Aortic smooth muscle cell (primary cell): ENCODE measurements around the gene IPO13. TPM values are rescaled to one million over a fixed set of nuclear protein-coding genes. Genes with fewer than 3 reads are reported as not detected.

Experiments
- total RNA-seq: library from RNA; depleted of rRNA; stranded (reverse); fragments of >200 nt; gene quantifications from 2 replicates; pipeline ENCODE4 v1.2.3, GENCODE V29; 2014

IPO13 gene
- total RNA-seq: 17.2 and 18.4 TPM in 2 replicates

GRCh38 chr1:43946236-43947060, at the start of gene IPO13:
Gene IPO13, plus strand, starts transcription at chr1:43946950. Its CDS starts 651 bp downstream, at chr1:43947601.

GRCh38 chr1:43933386-43934100, 13.2 kb upstream of the IPO13 start, which contains the start of gene ARTN:
Gene ARTN, plus strand, starts transcription at chr1:43933801. Its CDS starts 1,856 bp downstream, at chr1:43935657.

GRCh38 chr1:43969746-43970466, 23.2 kb downstream of the IPO13 start, which contains the start of gene DPH2:
Gene DPH2, plus strand, starts transcription at chr1:43970010. Its CDS starts 166 bp downstream, at chr1:43970176.

DNA sequence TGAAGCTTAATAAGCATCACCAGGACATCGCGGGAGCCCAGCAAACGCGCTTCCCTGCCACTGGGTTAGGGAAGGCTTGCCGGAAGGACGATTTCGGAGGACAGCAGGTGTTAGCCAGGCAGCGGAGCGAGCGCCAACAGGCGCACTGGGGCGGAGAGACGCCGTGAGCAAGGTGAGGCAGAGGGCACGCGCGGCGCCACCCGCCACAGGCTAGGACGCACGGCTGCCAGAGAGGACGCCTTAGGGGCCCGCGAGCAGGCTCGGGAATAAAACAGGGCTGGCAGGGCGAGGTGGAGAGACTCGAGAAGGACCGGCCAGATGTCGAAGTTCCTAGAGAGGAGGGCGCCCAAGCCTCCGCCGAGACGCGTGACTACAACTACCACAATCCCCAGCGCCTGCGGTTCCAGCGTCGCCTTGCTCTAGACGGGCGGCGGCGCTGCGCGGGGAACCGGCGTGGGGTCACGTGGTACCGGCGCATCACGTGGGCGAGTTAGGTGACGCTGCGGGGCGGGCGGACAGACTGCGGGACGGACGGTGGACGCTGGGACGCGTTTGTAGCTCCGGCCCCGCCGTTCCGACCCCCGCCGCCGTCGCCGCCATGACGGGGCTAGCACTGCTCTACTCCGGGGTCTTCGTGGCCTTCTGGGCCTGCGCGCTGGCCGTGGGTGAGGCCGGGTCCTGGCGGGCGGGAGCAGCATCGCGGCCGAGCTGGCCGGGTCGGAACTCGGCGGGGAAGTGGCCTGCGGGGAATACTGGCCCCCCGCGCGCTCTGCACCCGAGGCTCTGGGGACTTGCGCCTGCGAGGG, 27.9 kb downstream of the IPO13 start, which contains the start of gene ATP6V0B:
Gene ATP6V0B, plus strand, starts transcription at position 518 of the 806 bp plus-strand sequence. Its CDS starts 81 bp downstream, at position 599.

GRCh38 chr1:43978551-43979260, 32.0 kb downstream of the IPO13 start, which contains the start of gene B4GALT2:
Gene B4GALT2, plus strand, starts transcription at chr1:43979210. Its CDS starts 1,951 bp downstream, at chr1:43981161.

DNA sequence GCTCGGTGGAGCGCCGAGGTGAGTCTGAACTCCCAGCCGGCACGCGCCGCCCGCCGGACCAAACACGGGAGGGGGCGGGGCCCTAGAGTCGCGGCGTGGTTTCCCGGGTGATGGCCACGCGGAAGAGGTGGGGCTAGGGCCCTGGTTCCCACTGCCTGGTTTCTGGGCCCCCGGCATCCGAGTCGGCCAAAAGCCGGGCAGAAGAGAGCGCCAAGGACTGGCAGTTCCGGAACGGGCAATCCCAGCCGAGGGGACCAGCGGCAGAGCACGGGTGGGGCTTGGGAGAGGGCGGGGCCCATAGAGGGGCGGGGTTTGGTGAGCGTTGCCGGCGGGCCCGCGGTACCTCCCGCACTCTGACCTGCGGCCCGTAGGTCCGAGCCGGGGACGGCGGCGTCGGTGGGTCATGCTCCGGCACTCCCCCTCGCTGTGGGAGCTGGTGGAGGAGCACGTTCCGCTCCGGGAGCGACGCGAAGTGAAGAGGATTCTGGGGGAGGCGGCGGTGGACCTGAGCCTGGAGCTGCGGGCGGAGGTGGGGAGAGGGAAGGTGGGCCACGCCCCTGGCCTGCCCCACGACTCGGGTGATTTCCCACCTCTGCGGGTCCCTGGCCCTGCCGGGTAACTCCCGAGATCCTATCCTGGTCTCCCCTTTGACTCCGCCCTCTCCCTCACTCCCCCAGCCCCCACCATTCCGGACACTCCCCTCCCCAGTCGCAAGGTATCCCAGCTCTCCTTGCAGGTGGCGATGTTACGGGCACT, 44.9 kb downstream of the IPO13 start, which contains the start of gene CCDC24:
Gene CCDC24, plus strand, starts transcription at position 124 of the 756 bp plus-strand sequence. Its CDS starts 280 bp downstream, at position 404.

Other genes starting within 250 kb of the IPO13 start
- 19.8 and 25.4 TPM in 2 replicates for gene ST3GAL3, start 239.4 kb upstream of the IPO13 start, total RNA-seq
- under 0.01 and 0.25 TPM in 2 replicates for gene ARTN, start 13.1 kb upstream of the IPO13 start, total RNA-seq
- gene DPH2, start 23.1 kb downstream of the IPO13 start, total RNA-seq: 10.6 and 12.6 TPM in 2 replicates
- 115 and 150 TPM in 2 replicates for gene ATP6V0B, start 28.0 kb downstream of the IPO13 start, total RNA-seq
- gene B4GALT2, start 32.3 kb downstream of the IPO13 start, total RNA-seq: 70.5 and 72.9 TPM in 2 replicates
- 4.0 and 4.8 TPM in 2 replicates for gene CCDC24, start 44.6 kb downstream of the IPO13 start, total RNA-seq
- gene SLC6A9, start 84.5 kb downstream of the IPO13 start, total RNA-seq: 5.1 and 5.3 TPM in 2 replicates
- 0.06 and 0.26 TPM in 2 replicates for gene KLF17, start 171.9 kb downstream of the IPO13 start, total RNA-seq
- gene KLF18, start 194.7 kb downstream of the IPO13 start, total RNA-seq: not detected in 2 replicates